CD14-positive monocyte (primary cell): ENCODE data around the gene NTN4. TPM values are rescaled to one million over a fixed set of nuclear protein-coding genes. Genes with fewer than 3 reads are reported as not detected.

Experiments used
- DNase-seq, 3 donors: peaks; one replicate each; pipeline ENCODE4 v3.0.0-alpha.2; 2011 to 2022
- H2AFZ ChIP-seq: 2 replicates; pipeline ENCODE4 v1.6.0; 2012; ENCODE audit warnings: mild to moderate bottlenecking, low read depth, low read length, inconsistent platforms; ENCODE audit not compliant: insufficient read depth, poor library complexity, severe bottlenecking
- H3K27ac ChIP-seq, 2 donors: 1 replicate in 1 of 2; 2 replicates in 1 of 2; pipeline ENCODE4 v1.5.1; 2012 to 2013; ENCODE audit warnings: low read length in 2 of 2, control low read depth in 1 of 2, inconsistent platforms in 1 of 2, low read depth in 1 of 2, mild to moderate bottlenecking in 1 of 2
- H3K27me3 ChIP-seq, 2 donors: one replicate each; pipeline versions ENCODE4 v1.6.0 to v1.6.1; 2011 to 2013; ENCODE audit warnings: low read length in 2 of 2; ENCODE audit not compliant: control insufficient read depth in 2 of 2, insufficient read depth in 2 of 2
- H3K36me3 ChIP-seq, 2 donors: replicated peaks in 1 of 2; 1 replicate in 1 of 2; 2 replicates in 1 of 2; pipeline versions ENCODE4 v1.5.1 to v1.6.1; 2012 to 2013; ENCODE audit warnings: low read length in 2 of 2, control low read depth in 1 of 2, inconsistent platforms in 1 of 2, mild to moderate bottlenecking in 1 of 2; ENCODE audit not compliant: insufficient read depth in 2 of 2, control insufficient read depth in 1 of 2
- H3K4me1 ChIP-seq, 2 donors: 1 replicate in 1 of 2; 2 replicates in 1 of 2; pipeline versions ENCODE4 v1.5.1 to v1.6.1; 2012 to 2013; ENCODE audit warnings: low read length in 2 of 2, control low read depth in 1 of 2, inconsistent platforms in 1 of 2, mild to moderate bottlenecking in 1 of 2, moderate library complexity in 1 of 2; ENCODE audit not compliant: insufficient read depth in 2 of 2, control insufficient read depth in 1 of 2
- H3K4me2 ChIP-seq: replicated peaks from 2 replicates; pipeline ENCODE3; 2012; ENCODE audit warnings: low read length, moderate library complexity, mild to moderate bottlenecking; ENCODE audit not compliant: poor library complexity, severe bottlenecking; ENCODE audit errors: extremely low read depth
- H3K4me3 ChIP-seq, 3 experiments: fragments of 200-600 bp in 1 of 3; sonication (generic) in 1 of 3; replicated peaks in 1 of 3; 1 replicate in 2 of 3; 2 replicates in 1 of 3; pipeline ENCODE4 v1.5.1; 2011 to 2013; ENCODE audit warnings: low read length in 3 of 3, mild to moderate bottlenecking in 3 of 3, control low read depth in 2 of 3, low read depth in 2 of 3, inconsistent platforms in 1 of 3, moderate library complexity in 1 of 3
- H3K79me2 ChIP-seq: 2 replicates; pipeline ENCODE4 v1.6.0; 2012; ENCODE audit warnings: mild to moderate bottlenecking, control low read depth, inconsistent platforms, low read length, moderate library complexity; ENCODE audit not compliant: insufficient read depth
- H3K9ac ChIP-seq: 2 replicates; pipeline ENCODE4 v1.6.0; 2017; ENCODE audit warnings: low read length, mild to moderate bottlenecking; ENCODE audit not compliant: insufficient read depth, poor library complexity, severe bottlenecking
- H3K9me3 ChIP-seq, 2 donors: replicated peaks in 1 of 2; 1 replicate in 1 of 2; 2 replicates in 1 of 2; pipeline versions ENCODE4 v1.5.1 to v1.6.1; 2012 to 2013; ENCODE audit warnings: low read length in 2 of 2, control low read depth in 1 of 2; ENCODE audit not compliant: control insufficient read depth in 1 of 2, insufficient read depth in 1 of 2
- H4K20me1 ChIP-seq: 2 replicates; pipeline ENCODE4 v1.6.0; 2012; ENCODE audit warnings: mild to moderate bottlenecking, low read length, control low read depth, moderate library complexity; ENCODE audit not compliant: insufficient read depth
- H3K27ac Mint-ChIP-seq, 7 donors: one replicate each; pipeline ENCODE4 v1.8.0; 2020; ENCODE audit warnings: mild to moderate bottlenecking in 7 of 7, mixed read lengths in 7 of 7, moderate library complexity in 6 of 7, inconsistent platforms in 2 of 7
- H3K27me3 Mint-ChIP-seq, 3 donors: one replicate each; pipeline ENCODE4 v1.8.0; 2021 to 2022; ENCODE audit warnings: low read depth in 3 of 3, mild to moderate bottlenecking in 3 of 3, mixed read lengths in 3 of 3, moderate library complexity in 3 of 3, inconsistent platforms in 1 of 3
- H3K36me3 Mint-ChIP-seq, 2 donors: one replicate each; pipeline ENCODE4 v1.8.0; 2020; ENCODE audit warnings: mixed read lengths in 2 of 2, inconsistent platforms in 1 of 2, mild to moderate bottlenecking in 1 of 2
- H3K4me1 Mint-ChIP-seq: one replicate; pipeline ENCODE4 v1.8.0; 2020; ENCODE audit warnings: mild to moderate bottlenecking, mixed read lengths
- H3K4me3 Mint-ChIP-seq, 2 donors: one replicate each; pipeline ENCODE4 v1.8.0; 2020; ENCODE audit warnings: mild to moderate bottlenecking in 2 of 2, mixed read lengths in 2 of 2, moderate library complexity in 1 of 2
- H3K9me3 Mint-ChIP-seq, 7 donors: one replicate each; pipeline ENCODE4 v1.8.0; 2020 to 2022; ENCODE audit warnings: mixed read lengths in 7 of 7, mild to moderate bottlenecking in 6 of 7, moderate library complexity in 6 of 7, inconsistent platforms in 2 of 7
- WGBS: methylation state at CpG from one replicate; pipeline ENCODE4 v1.1.5; 2013; ENCODE audit warnings: missing lambda C conversion rate; ENCODE audit not compliant: insufficient coverage; 5-methylcytosine and 5-hydroxymethylcytosine counted together
- intact Hi-C, 2 donors: fragments of 100-400 bp; cut with micrococcal nuclease; formaldehyde crosslinking; loops; one replicate each; pipeline versions ENCODE4 v1.15.0 to v1.15.1; 2023
- polyA plus RNA-seq, 3 donors: library from polyadenylated mRNA; depleted of rRNA in 1 of 3; unstranded in 2 of 3; stranded (reverse) in 1 of 3; fragments of 300-500 nt in 2 of 3; fragments of >200 nt in 1 of 3; fragmentation: Illumina TruSeq in 2 of 3; gene quantifications; 1 replicate in 2 of 3; 2 replicates in 1 of 3; pipeline ENCODE4 v1.2.3, GENCODE V29; 2012 to 2021
- TF ChIP-seq, protein P1 (sequence below): fragments of 200-600 bp; IDR thresholded peaks from one replicate; pipeline ENCODE4 v1.8.0; 2022; ENCODE audit warnings: antibody characterized with exemption, mild to moderate bottlenecking

NTN4 gene
- polyA plus RNA-seq, 3 donors: not detected

DNA sequence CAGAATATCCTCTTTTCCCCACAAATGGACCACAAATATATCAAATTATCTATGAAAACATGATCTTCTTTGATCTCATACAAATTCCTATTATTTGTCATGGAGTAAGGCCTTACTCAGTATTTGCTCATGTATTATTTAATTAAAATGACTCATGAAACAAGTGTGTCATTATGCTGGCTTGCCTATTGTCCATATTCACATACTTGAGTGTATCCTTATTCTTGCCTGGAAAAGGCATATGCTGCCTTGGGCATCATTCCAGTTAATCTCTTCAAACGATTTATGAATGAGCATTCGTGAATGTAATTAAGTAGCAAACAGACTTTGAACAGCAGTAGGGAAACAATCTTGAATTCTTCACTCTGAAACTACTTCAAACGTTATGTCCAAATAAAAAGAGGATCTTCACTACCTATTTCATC lies 45.6 kb upstream of the NTN4 start:
- Histone ChIP-seq H3K27me3 (peaks cover 0 to 9% of the 10 kb centered on the region in 2 donors), H2AFZ (no peak overlapping the region), H3K4me2 (no peak overlapping the region), H3K79me2 (no peaks in the 10 kb centered on the region), H4K20me1 (no peaks in the 10 kb centered on the region), H3K4me3 (no peak overlapping the region), H3K4me1 (no peaks in the 10 kb centered on the region), H3K9me3 (no peaks in the 10 kb centered on the region), H3K36me3 (no peaks in the 10 kb centered on the region), H3K27ac (no peak overlapping the region), H3K9ac (no peak overlapping the region)
- H3K27ac Mint-ChIP-seq: no peak overlapping the region
- no peak for DNase-seq
- peaks cover 11 to 35% (median 15%) of the 10 kb centered on the region in 3 donors for H3K27me3 Mint-ChIP-seq
- H3K36me3 Mint-ChIP-seq: no peaks in the 10 kb centered on the region
- TF ChIP-seq, protein P1, sequence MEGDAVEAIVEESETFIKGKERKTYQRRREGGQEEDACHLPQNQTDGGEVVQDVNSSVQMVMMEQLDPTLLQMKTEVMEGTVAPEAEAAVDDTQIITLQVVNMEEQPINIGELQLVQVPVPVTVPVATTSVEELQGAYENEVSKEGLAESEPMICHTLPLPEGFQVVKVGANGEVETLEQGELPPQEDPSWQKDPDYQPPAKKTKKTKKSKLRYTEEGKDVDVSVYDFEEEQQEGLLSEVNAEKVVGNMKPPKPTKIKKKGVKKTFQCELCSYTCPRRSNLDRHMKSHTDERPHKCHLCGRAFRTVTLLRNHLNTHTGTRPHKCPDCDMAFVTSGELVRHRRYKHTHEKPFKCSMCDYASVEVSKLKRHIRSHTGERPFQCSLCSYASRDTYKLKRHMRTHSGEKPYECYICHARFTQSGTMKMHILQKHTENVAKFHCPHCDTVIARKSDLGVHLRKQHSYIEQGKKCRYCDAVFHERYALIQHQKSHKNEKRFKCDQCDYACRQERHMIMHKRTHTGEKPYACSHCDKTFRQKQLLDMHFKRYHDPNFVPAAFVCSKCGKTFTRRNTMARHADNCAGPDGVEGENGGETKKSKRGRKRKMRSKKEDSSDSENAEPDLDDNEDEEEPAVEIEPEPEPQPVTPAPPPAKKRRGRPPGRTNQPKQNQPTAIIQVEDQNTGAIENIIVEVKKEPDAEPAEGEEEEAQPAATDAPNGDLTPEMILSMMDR: no peak
- peaks cover 0 to 2% (median 0%) of the 10 kb centered on the region in 7 donors for H3K9me3 Mint-ChIP-seq
- H3K4me3 Mint-ChIP-seq: no peak overlapping the region
- intact Hi-C loops: no loop called here
- no CpG with 5 or more reads among the region's 3 CpGs for whole genome bisulfite sequencing
- H3K4me1 Mint-ChIP-seq: peaks cover 2% of the 10 kb centered on the region

GRCh38 chr12:95834572-95834971 lies 44.0 kb upstream of the NTN4 start:
- Mint-ChIP-seq H3K9me3 (peaks cover 0 to 2% (median 0%) of the 10 kb centered on the region in 7 donors), H3K4me3 (no peak overlapping the region), H3K36me3 (no peaks in the 10 kb centered on the region), H3K4me1 (peaks cover 2% of the 10 kb centered on the region), H3K27me3 (peaks cover 18 to 37% (median 22%) of the 10 kb centered on the region in 3 donors), H3K27ac (no peak overlapping the region)
- Histone ChIP-seq H3K36me3 (no peaks in the 10 kb centered on the region), H3K27ac (no peak overlapping the region), H3K9ac (no peak overlapping the region), H3K27me3 (peaks cover 0 to 11% of the 10 kb centered on the region in 2 donors), H4K20me1 (no peaks in the 10 kb centered on the region), H3K79me2 (no peaks in the 10 kb centered on the region), H3K4me2 (no peak overlapping the region), H3K4me1 (no peaks in the 10 kb centered on the region), H3K9me3 (no peaks in the 10 kb centered on the region), H3K4me3 (no peak overlapping the region), H2AFZ (no peak overlapping the region)
- DNase-seq: no peak
- intact Hi-C loops: no loop called here
- TF ChIP-seq, protein P1: no peak
- no CpG with 5 or more reads among the region's 1 CpG for WGBS
